GM18520 (cell line): ENCODE measurements around the gene SCIN.

ENCODE experiments used
- ATAC-seq: cut with Tn5 transposase; IDR thresholded peaks from one replicate; pipeline ENCODE4 v1.9.1; 2021; ENCODE audit not compliant: unreplicated experiment

The SCIN gene

GRCh38 chr7:12609561-12609960 is 39.0 kb downstream of the SCIN start:
- ATAC-seq: no peak

DNA sequence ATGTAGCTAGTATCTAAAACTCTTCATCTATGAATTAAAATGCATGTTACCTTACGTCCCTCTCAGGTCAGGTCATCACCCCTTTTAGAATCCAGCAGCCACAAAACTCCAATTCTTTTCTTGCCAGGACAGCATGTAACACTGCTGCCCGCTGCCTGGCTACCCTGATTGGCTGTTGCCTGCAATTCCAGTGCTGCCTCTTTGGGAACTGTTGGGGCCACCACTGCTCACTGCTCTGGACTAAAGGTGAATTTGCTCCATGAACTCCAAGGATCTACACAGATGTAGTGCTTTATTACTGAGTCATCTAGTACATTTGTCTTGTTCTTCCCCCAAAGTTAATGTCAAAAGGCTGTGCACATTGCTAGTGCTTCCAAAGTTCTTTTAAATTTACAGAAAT is 40.4 kb downstream of the SCIN start:
- no peak for ATAC-seq

DNA sequence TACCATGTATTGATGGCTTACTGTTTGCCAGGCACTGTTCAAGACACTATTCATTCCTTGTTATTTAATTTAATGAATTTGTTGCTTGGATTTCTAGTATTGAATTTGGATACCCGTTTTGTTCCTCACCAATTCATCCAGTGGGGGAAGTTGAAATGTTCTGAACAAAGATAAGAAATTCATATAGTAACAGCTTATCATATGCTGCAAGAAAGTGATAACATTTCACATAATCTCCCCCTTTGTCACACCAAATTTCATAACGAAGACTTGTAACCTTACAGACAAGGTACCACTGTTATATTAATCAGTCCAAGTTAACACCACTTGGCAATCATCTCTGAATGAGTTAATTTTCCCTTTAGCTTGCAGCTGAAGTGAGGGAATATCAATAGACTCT is 42.1 kb downstream of the SCIN start:
- ATAC-seq: no peak

- ATAC-seq: no peak
Measured at GRCh38 chr7:12619461-12620069, 49.0 kb downstream of the SCIN start.

DNA sequence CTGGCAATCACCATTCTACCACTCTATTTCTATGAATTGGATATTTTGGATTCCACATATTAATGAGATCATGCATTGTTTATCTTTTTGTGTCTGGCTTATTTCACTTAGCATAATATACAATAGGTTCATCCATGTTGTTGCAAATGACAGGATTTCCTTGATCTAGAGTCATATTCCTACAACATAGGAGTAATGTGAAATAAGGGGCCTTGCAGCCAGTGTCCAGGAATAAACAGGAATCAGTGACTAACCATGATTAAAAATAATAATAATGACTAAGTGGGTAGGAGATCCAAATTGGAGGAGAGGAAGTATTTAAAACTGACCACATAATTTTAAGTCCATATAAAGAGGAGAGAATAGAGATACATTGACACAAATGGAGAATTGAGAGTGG is 49.9 kb downstream of the SCIN start:
- no peak for ATAC-seq

DNA sequence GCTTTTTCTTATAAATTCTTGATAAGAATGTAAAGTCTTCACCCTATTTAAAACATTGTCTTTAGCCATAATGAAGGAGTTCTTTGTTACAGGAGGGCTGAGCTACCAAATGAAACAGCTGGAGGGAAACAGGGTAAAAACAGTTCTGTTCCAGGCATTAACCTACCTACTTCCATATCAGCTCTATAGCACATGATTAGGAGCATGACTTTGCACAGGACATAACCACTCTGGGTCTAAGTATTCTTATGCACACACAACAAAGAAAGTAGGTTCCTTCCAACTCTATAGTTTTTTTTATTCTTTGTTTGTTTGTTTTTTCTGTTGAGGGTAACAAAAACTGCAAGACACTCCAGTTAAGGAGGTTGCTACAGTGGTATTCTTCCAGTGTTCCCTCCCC is 52.7 kb downstream of the SCIN start:
- no peak for ATAC-seq

- no peak for ATAC-seq
Measured at GRCh38 chr7:12623885-12624498, 53.5 kb downstream of the SCIN start.

- no peak for ATAC-seq
Measured at GRCh38 chr7:12625836-12626235, 55.3 kb downstream of the SCIN start.

GRCh38 chr7:12629816-12630512 is 59.4 kb downstream of the SCIN start:
- ATAC-seq: no peak

DNA sequence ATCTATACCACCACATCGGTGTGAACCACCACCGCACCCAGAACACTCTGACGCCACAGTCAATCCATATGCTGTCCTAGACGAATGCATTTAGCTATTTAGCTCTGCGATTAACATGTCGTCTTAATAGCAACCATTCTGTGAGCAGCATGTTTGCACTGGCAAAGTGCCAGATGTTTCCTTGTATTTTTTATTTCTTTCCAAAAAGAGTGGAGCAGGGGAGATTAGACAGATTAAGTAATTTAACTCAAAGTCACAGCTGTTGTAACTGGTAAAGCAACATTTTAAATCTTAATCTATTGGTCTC is 59.9 kb downstream of the SCIN start:
- no peak for ATAC-seq

DNA sequence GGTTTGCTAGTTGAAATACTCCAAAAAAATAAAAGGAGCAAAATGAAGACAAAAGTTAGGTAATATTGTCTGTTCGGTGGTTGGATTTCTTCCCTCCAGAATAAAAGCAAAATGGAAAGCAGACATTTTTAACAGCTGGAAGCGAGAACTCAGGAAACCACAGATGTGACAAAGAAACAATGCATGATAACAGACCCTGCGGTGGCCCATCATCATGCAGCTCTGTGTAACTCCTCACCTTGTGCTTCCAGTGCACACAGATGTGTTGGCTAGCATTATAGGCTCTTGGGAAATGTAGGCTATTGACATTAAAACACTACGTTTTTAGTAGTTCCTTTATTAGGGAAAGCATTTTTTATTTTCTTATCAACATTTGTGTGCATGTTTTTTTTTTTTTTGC is 63.1 kb downstream of the SCIN start:
- no peak for ATAC-seq

GRCh38 chr7:12635830-12636229 is 65.3 kb downstream of the SCIN start:
- ATAC-seq: peak; percentile 59

GRCh38 chr7:12637328-12637727 is 66.8 kb downstream of the SCIN start:
- ATAC-seq: no peak

DNA sequence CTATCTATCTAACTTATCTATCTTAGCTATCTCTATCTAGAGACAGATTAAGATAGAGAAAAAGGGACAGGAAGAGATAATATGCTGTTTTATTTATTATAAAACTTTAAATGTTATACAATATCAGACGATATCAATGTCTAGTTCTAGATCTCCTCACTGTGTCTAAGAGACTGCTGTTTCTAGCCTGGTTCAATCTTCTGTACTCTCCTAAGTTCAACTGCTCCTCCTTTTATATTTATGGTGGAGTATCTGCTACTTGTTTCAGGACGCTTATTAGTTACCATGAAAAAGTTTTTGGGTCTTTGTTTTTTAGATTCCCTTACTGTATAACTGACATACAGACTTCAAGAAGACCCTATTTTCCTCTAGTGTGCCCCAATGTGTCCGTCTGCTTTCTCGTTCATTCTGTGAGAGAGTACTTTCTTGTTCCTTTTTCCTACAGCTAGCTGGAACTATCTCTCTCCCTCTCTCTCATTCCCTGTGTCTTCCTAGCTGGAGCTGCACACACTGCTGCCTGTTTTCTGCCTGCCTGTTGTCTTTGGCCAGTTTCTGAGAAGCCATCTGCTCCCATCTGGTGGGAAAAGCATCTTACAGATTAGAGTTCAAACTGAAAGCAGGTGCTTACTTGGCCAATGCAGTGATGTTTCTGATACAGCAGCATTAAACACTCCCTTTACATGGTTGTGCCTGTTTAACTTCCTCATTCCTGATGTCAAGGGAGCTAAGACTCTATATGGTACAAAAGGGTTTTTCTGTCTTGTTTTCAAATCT is 67.5 kb downstream of the SCIN start:
- no peak for ATAC-seq

- ATAC-seq: no peak
Measured at GRCh38 chr7:12638851-12639456, 68.4 kb downstream of the SCIN start.

DNA sequence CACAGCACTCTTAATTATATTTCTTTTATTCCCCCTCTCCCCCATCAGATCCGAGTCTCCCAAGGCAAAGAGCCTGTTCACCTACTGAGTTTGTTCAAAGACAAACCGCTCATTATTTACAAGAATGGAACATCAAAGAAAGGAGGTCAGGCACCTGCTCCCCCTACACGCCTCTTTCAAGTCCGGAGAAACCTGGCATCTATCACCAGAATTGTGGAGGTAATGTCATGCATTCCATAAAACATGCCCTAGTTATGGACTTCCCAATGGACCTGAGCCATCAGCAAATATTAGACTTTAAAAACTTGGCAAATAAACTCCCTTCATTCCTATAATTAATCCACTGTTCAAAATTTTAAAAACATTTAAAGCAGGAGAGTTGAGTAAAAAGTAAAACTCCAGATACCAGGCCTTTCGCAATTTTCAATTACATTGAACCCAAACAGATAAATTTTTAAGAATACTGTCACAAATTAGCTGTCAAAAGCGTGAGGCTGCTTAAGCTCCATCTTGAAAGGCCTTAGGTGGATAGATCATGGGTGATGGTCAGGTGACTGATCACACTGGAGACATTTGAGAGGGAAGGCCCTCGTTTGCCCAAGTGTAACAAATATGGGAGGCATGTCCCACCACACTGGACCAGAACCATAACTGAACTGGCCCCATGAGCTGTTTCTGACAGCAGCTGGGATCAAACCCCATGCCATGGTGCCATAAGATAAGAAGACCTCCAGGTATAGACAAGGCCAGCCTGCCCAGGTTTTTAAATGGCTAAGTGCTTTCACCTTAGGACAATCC is 70.0 kb downstream of the SCIN start:
- no peak for ATAC-seq

- ATAC-seq: no peak
Measured at GRCh38 chr7:12641196-12641595, 70.7 kb downstream of the SCIN start.

DNA sequence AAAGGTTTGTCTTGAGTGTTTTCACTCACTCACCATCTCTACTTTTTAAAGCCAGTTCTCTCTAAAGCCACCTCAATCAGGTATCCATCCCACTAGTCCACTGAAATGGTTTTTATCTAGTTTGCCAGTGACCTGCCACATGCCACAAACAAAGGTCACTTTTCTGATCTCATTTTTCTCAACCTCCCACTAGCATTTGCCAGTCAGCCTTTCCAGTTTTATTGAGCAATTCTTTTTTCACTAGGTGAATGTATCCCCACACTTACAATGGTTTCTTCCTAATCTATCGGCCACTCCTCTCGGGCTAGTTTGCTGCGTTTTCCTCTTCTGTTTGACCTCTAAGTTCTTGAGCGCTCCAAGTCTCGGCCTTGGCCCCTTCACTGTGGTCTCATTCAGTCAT is 72.0 kb downstream of the SCIN start:
- no peak for ATAC-seq

DNA sequence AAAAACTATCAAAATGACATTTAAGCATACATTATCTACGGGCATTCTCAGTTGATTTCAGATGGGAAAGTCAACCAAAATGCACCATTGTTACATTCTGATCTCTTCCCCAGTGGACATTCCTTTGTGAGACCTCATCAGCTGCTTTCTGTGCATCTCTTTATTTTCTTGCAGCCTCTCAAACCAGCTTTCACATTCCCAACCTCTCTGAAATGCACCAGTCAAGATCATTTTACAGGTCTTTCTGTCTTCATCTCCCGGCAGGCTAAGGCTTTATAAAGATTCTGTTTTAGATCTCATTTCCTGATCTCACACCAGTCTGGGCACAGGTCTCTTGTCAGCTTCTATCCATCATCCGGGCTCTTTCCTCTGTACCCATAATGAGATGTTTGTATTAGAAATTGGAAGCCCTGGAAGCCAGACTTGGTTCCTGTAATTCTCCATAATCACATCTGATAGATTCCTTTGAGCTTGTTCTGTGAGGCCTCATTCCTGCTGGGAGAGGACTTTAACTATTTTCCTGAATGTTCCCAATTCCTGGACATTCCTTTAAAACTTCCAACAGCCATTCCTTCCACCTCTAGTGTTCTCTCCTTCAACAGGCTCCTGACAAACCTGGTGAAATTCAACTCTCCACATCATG is 72.6 kb downstream of the SCIN start:
- no peak for ATAC-seq

GRCh38 chr7:12643644-12644043 is 73.1 kb downstream of the SCIN start:
- peak; percentile 84 for ATAC-seq
